GOT3 (cell line): ENCODE measurements around the gene PRKAB1.

Experiments
- DNase-seq: peaks from one replicate; lab custom pipeline; 2025; ENCODE audit warnings: mixed read lengths; lab: John Stamatoyannopoulos, UW

PRKAB1 gene

DNA sequence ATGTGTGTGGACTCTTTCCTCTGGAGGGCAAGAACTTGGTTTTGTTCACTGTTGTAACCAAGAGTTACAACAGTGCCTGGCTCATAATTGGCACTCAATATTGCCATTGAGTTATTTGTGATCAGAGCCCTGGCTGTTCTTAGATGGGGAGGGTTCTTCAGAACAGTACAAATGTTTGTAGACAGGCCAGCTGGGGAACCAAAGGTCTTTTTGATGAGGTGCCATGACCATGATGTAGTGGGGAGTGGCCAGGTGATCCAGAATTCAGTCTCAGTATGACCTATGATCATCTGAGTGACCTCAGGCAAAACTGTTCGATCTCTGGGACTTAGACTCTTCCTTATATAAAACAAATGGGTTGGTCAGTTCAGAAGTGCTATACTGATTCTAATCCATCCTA, 3.3 kb upstream of the PRKAB1 start:
- DNase-seq = no peak

GRCh38 chr12:119665164-119665929, 2.6 kb upstream of the PRKAB1 start:
- DNase-seq = no peak

GRCh38 chr12:119666226-119666795, 1.6 kb upstream of the PRKAB1 start:
- no peak for DNase-seq

GRCh38 chr12:119666900-119667576, 895 bp upstream of the PRKAB1 start:
- DNase-seq = no peak

DNA sequence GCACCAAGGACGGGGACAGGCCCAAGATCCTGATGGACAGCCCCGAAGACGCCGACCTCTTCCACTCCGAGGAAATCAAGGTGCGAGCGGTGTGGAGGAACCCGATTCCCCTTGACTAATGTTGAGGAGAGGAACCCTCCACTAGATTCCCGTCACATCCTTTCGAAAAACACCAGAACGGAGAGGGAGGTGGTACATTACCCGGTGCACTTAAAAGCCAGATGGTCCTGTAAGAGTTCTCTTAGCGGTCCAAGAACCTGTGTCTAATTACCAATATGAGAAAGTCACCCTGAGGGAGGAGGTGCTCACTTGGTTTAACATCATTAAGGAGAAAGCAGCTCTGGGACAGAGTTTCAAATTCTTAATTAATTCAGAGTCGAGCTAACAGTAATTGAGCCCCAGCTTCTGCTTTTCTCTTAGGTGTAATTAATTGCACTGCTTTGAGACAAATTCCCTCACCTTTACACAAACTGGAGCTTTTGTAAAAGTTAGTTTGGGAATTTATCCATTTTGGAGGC, 450 bp downstream of the PRKAB1 start:
- DNase-seq = no peak

GRCh38 chr12:119669744-119670472, 2.0 kb downstream of the PRKAB1 start:
- no peak for DNase-seq

DNA sequence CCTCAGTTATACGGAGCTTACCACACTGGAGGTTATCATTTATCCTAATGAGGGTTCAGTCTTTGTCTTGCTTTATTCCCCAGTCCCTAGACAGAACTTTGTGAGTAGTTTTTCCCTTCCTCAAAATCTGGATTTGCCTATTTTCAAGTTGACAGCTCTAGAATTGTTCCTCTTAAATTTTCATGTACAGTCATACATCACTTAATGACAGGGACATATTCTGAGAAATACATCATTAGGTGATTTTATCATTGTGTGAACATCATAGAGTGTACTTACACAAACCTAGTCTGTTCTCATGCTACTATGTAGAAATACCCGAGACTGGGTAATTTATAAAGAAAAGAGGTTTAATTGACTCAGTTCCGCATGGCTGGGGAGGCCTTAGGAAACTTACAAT, 3.1 kb downstream of the PRKAB1 start:
- DNase-seq = no peak

- no peak for DNase-seq
These were observed 4.3 kb downstream of the PRKAB1 start for GRCh38 chr12:119672194-119672593.

- no peak for DNase-seq
These were observed 5.7 kb downstream of the PRKAB1 start for GRCh38 chr12:119673634-119674033.

- DNase-seq = no peak
These were observed 6.6 kb downstream of the PRKAB1 start for GRCh38 chr12:119674560-119674959.

DNA sequence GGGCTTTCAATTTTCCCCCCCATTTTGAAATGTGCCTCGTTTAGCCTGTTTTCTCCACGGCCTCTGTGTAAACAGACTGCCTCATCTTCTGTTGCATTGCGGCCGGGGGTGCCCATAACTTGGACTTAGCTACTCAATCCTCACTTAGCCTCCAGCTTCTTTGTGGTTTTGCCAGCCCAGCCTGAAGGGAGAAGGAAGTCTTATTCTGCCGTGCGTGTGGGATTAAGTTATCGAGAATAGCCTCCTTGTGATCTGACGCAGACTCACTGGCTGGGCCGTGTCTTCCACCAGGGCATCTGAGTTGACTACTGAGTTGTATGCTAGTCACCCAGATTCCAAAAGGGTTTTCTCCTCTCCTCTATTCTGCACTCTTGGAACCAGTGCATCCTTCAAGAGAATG, 8.1 kb downstream of the PRKAB1 start:
- no peak for DNase-seq

GRCh38 chr12:119676573-119676972, 8.6 kb downstream of the PRKAB1 start:
- no peak for DNase-seq

- no peak for DNase-seq
These were observed 10.5 kb downstream of the PRKAB1 start for GRCh38 chr12:119678459-119678858.

DNA sequence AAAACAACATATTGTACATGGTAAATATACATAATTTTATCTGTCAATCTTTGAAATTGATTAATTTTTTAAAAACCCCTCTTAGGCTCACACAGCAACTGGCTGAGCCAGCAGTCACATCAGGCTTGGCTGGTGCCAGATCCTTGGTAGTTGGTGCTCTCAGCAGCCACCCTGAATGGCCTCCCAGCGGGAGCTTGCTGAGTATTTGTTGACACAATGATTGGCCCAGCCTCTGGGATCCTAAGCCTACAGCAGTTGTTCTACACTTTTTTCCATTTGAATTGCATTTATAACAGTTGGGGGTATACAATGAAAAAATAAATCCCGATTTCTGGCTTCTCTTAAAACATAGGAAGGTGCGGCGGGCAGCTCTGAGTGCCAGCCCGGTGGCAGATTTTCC, 11.1 kb downstream of the PRKAB1 start:
- no peak for DNase-seq

DNA sequence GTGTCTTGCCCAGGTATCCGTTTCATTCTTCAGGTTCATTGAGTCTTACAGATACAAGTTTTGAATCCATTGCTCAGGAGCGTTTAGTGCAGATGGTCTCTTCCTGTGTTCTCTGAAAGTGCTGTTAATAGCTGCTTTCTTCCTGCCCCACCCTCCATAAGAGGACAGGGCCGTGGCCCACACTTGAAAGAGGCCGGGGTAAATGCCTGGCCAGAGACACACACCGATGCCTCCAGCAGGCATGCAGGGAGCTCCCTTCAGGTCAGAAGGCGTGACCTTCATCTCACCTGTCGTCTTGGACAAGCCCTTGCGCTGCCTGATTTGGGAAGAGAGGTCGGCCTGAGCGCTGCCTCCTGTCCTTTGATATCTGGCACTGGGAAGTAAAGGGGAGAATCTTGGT, 11.6 kb downstream of the PRKAB1 start:
- DNase-seq = no peak

GRCh38 chr12:119681111-119681510, 13.2 kb downstream of the PRKAB1 start:
- DNase-seq = no peak

DNA sequence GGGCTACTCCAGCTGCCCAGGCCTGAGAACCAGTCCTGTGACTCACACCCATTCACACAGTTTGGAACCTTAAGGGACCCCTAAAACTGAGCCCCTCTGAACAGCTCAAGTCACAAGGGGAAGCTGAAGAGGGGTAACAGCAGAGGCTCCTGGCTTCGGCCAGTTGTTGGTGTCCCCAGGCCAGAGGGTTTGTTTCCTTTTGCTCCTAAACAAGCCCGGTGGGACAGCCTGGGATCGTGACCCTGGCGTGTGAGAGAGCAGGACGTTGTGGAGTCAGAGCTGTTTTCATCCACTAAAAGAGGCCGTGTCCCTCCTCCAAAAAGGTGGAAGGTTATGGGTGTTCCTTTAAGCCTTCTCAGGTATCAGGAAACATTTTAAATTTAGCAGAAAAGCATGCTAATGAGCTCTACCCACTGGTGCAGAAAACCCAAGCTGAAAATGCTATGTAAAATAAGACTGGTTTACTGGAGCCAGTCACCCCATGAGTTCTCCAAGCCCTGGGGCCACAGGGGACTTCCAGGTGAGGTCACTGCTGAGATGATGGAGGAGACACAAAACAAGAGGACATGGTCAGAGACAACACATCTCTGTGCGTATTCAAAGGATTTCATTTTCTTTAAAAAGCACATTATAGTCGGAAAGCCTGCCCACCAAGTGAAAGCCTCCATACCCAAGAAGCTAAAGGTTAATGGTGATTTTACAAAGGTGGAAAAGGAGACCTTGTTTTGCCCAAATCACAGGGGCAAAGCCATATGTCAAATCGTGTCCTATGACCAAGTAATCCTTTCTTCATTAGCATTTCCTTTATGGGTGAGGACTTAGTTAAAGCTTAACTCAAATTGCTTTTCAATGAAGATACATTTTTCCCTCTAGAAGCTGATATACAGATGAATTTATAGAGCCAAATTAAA, 14.1 kb downstream of the PRKAB1 start:
- no peak for DNase-seq

- DNase-seq = no peak
These were observed 14.8 kb downstream of the PRKAB1 start for GRCh38 chr12:119682639-119683252.

- no peak for DNase-seq
These were observed 15.5 kb downstream of the PRKAB1 start for GRCh38 chr12:119683413-119683812.

- DNase-seq = no peak
These were observed 15.9 kb downstream of the PRKAB1 start for GRCh38 chr12:119683816-119684215.
